WTC11 (cell line): ENCODE data around the gene CGREF1. TPM values are rescaled to one million over a fixed set of nuclear protein-coding genes. Genes with fewer than 3 reads are reported as not detected.
"Not testable (repeated sequence)": the region's sequence is repeated elsewhere in the genome, so short reads cannot be mapped to it uniquely, and the experiment has no call there.

Source experiments
- ATAC-seq: fragments of 200-7000 bp; cut with Tn5 transposase; 2 replicates; pipeline ENCODE4 v1.10.0; 2021; ENCODE audit warnings: mild to moderate bottlenecking, moderate library complexity
- CTCF ChIA-PET: fragments of 300-600 bp; sonication (Branson Sonifier 250); formaldehyde crosslinking; loops from one replicate; lab custom pipeline; 2021; ENCODE audit warnings: antibody characterized with exemption; lab: Charles Lee
- POLR2A ChIA-PET: fragments of 350-600 bp; sonication (Branson Sonifier 250); formaldehyde crosslinking; loops from one replicate; lab custom pipeline; 2021; ENCODE audit warnings: antibody characterized with exemption; lab: Charles Lee
- DNase-seq: peaks from one replicate; pipeline ENCODE4 v3.0.0; 2021; ENCODE audit warnings: low spot score
- H3K27ac Mint-ChIP-seq: 2 replicates; pipeline ENCODE4 v1.8.0; 2021; ENCODE audit warnings: mixed read lengths
- H3K27me3 Mint-ChIP-seq: 2 replicates; pipeline ENCODE4 v1.8.0; 2021; ENCODE audit warnings: low read depth, mild to moderate bottlenecking, moderate library complexity, mixed read lengths
- H3K36me3 Mint-ChIP-seq: 2 replicates; pipeline ENCODE4 v1.8.0; 2021; ENCODE audit warnings: mixed read lengths
- H3K4me1 Mint-ChIP-seq: 2 replicates; pipeline ENCODE4 v1.8.0; 2022; ENCODE audit warnings: mixed read lengths
- H3K4me3 Mint-ChIP-seq: 2 replicates; pipeline ENCODE4 v1.8.0; 2021; ENCODE audit warnings: mild to moderate bottlenecking, moderate library complexity, mixed read lengths
- H3K9me3 Mint-ChIP-seq: 2 replicates; pipeline ENCODE4 v1.8.0; 2021; ENCODE audit warnings: mixed read lengths
- CREB1 ChIP-seq: sonication (generic); formaldehyde crosslinking; IDR thresholded peaks from 2 replicates; pipeline ENCODE4 v1.8.0; 2023; ENCODE audit warnings: mild to moderate bottlenecking, missing genetic modification reagents
- E2F5 ChIP-seq: sonication (generic); formaldehyde crosslinking; IDR thresholded peaks from 2 replicates; pipeline ENCODE4 v1.8.1; 2022; ENCODE audit warnings: mild to moderate bottlenecking, moderate library complexity, missing genetic modification reagents
- ERG ChIP-seq: fragments of 250-450 bp; sonication (Bioruptor Pico); IDR thresholded peaks from 2 replicates; pipeline ENCODE4 v1.8.0; 2021; ENCODE audit warnings: mild to moderate bottlenecking
- FOXJ3 ChIP-seq: sonication (generic); formaldehyde crosslinking; IDR thresholded peaks from 2 replicates; pipeline ENCODE4 v1.9.0; 2021; ENCODE audit warnings: missing genetic modification reagents, mild to moderate bottlenecking, borderline replicate concordance
- GABPB1 ChIP-seq: sonication (generic); formaldehyde crosslinking; IDR thresholded peaks from 2 replicates; pipeline ENCODE4 v1.8.1; 2023; ENCODE audit warnings: mild to moderate bottlenecking, missing genetic modification reagents
- GRHL2 ChIP-seq: fragments of 250-450 bp; sonication (Bioruptor Pico); IDR thresholded peaks from 2 replicates; pipeline ENCODE4 v1.8.0; 2022; ENCODE audit warnings: mild to moderate bottlenecking, moderate library complexity; ENCODE audit not compliant: insufficient replicate concordance, severe bottlenecking
- MLX ChIP-seq: sonication (generic); formaldehyde crosslinking; IDR thresholded peaks from 2 replicates; pipeline ENCODE4 v1.8.1; 2023; ENCODE audit warnings: mild to moderate bottlenecking, missing genetic modification reagents, moderate library complexity
- MYBL2 ChIP-seq: sonication (generic); formaldehyde crosslinking; IDR thresholded peaks from 2 replicates; pipeline ENCODE4 v1.8.1; 2023; ENCODE audit warnings: mild to moderate bottlenecking, moderate library complexity, missing genetic modification reagents
- PRRX2 ChIP-seq: fragments of 250-450 bp; sonication (Bioruptor Pico); IDR thresholded peaks from 2 replicates; pipeline ENCODE4 v1.8.0; 2021; ENCODE audit warnings: mild to moderate bottlenecking
- SMAD4 ChIP-seq: sonication (generic); formaldehyde crosslinking; IDR thresholded peaks from 2 replicates; pipeline ENCODE4 v1.8.0; 2022; ENCODE audit warnings: mild to moderate bottlenecking, missing genetic modification reagents
- SP1 ChIP-seq: sonication (generic); formaldehyde crosslinking; conservative IDR thresholded peaks from 2 replicates; pipeline ENCODE4 v1.8.1; 2022; ENCODE audit warnings: missing genetic modification reagents
- USF1 ChIP-seq: sonication (generic); formaldehyde crosslinking; IDR thresholded peaks from 2 replicates; pipeline ENCODE4 v1.8.0; 2022; ENCODE audit warnings: mild to moderate bottlenecking, missing genetic modification reagents
- ZNF232 ChIP-seq: sonication (generic); formaldehyde crosslinking; IDR thresholded peaks from 2 replicates; pipeline ENCODE4 v1.8.0; 2022; ENCODE audit warnings: mild to moderate bottlenecking, missing genetic modification reagents
- ZNF396 ChIP-seq: fragments of 250-450 bp; sonication (Bioruptor Pico); IDR thresholded peaks from 2 replicates; pipeline ENCODE4 v1.8.0; 2021; ENCODE audit warnings: mild to moderate bottlenecking, moderate library complexity, borderline replicate concordance
- ZNF416 ChIP-seq: fragments of 250-450 bp; sonication (Bioruptor Pico); IDR thresholded peaks from 2 replicates; pipeline ENCODE4 v1.9.0; 2021; ENCODE audit warnings: mild to moderate bottlenecking, inconsistent platforms
- ZNF425 ChIP-seq: fragments of 250-450 bp; sonication (Bioruptor Pico); conservative IDR thresholded peaks from 2 replicates; pipeline ENCODE4 v1.9.0; 2021; ENCODE audit warnings: mild to moderate bottlenecking
- ZNF512 ChIP-seq: sonication (generic); formaldehyde crosslinking; IDR thresholded peaks from 2 replicates; pipeline ENCODE4 v1.8.1; 2022; ENCODE audit warnings: missing genetic modification reagents, borderline replicate concordance
- ZNF671 ChIP-seq: fragments of 250-450 bp; sonication (Bioruptor Pico); IDR thresholded peaks from 2 replicates; pipeline ENCODE4 v1.8.0; 2021; ENCODE audit warnings: mild to moderate bottlenecking
- total RNA-seq: library from RNA; stranded (reverse); gene quantifications from 3 replicates; pipeline ENCODE4 v1.2.3, GENCODE V29; 2021

Gene CGREF1
- total RNA-seq, 1 experiment from 2014 or later: 3.5 TPM

GRCh38 chr2:27076323-27076722 lies 42.6 kb downstream of the CGREF1 start:
- Mint-ChIP-seq H3K4me1 (peaks cover 22% of the 10 kb centered on the region), H3K4me3 (no peak overlapping the region), H3K27me3 (peaks cover 11% of the 10 kb centered on the region), H3K27ac (no peak overlapping the region), H3K36me3 (no peaks in the 10 kb centered on the region), H3K9me3 (no peaks in the 10 kb centered on the region)
- ChIA-PET POLR2A (no interaction called here), CTCF (no interaction called here)
- no peak for DNase-seq
- ATAC-seq: no peak
- TF ChIP-seq FOXJ3 (CRISPR knock-in tag) (no peak), ZNF425 (CRISPR knock-in tag) (no peak), SMAD4 (CRISPR knock-in tag) (no peak), MLX (CRISPR knock-in tag) (no peak), ZNF671 (no peak), GABPB1 (CRISPR knock-in tag) (no peak), SP1 (CRISPR knock-in tag) (no peak), ZNF396 (CRISPR knock-in tag) (no peak), CREB1 (CRISPR knock-in tag) (no peak), ZNF416 (CRISPR knock-in tag) (no peak), E2F5 (CRISPR knock-in tag) (no peak), MYBL2 (no peak), PRRX2 (CRISPR knock-in tag) (no peak), USF1 (CRISPR knock-in tag) (no peak), ZNF512 (CRISPR knock-in tag) (no peak)

GRCh38 chr2:27075566-27075871 lies 43.4 kb downstream of the CGREF1 start:
- POLR2A ChIA-PET: not testable (repeated sequence)

GRCh38 chr2:27074738-27075565 lies 44.0 kb downstream of the CGREF1 start:
- peaks cover 1% of the 10 kb centered on the region; the same call in 1 of the 2 replicates for H3K36me3 Mint-ChIP-seq
- H3K9me3 Mint-ChIP-seq: no peaks in the 10 kb centered on the region
- H3K27me3 Mint-ChIP-seq: peaks cover 11% of the 10 kb centered on the region
- no peak for TF ChIP-seq ERG (CRISPR knock-in tag)
- TF ChIP-seq GRHL2 (CRISPR knock-in tag): no peak
- no peak for TF ChIP-seq ZNF232 (CRISPR knock-in tag)
- ChIA-PET CTCF (interaction anchor here (1.8 to 4.5 kb wide), 2 partner anchors 10 to 113 kb away, joined by 5 to 50 read pairs; partner anchors contain the start of gene KHK), POLR2A (no interaction called here)
- H3K27ac Mint-ChIP-seq: no peak overlapping the region
- H3K4me3 Mint-ChIP-seq: no peak overlapping the region
- DNase-seq (no peak), ATAC-seq (no peak)
- H3K4me1 Mint-ChIP-seq: peaks cover 20% of the 10 kb centered on the region

More at GRCh38 chr2:27075566-27075871, 43.4 kb downstream of the CGREF1 start:
- peaks cover 11% of the 10 kb centered on the region for H3K27me3 Mint-ChIP-seq
- H3K36me3 Mint-ChIP-seq, H3K9me3 Mint-ChIP-seq, H3K4me3 Mint-ChIP-seq, DNase-seq, CTCF ChIA-PET, ATAC-seq, H3K27ac Mint-ChIP-seq: not testable (repeated sequence)
- H3K4me1 Mint-ChIP-seq: peaks cover 20% of the 10 kb centered on the region
